Muscle layer of duodenum (tissue), 2 donors: ENCODE data around the gene POLR2A.
A peak's percentile ranks its signal among the peaks of the same experiment; 100 is the strongest.

Experiments used
- H3K27ac ChIP-seq: one replicate; pipeline ENCODE4 v1.7.0; 2013; ENCODE audit warnings: mild to moderate bottlenecking, low read length
- H3K27me3 ChIP-seq: one replicate; pipeline ENCODE4 v1.7.0; 2013; ENCODE audit warnings: low read depth, mild to moderate bottlenecking, control low read depth, low read length
- H3K36me3 ChIP-seq, 2 donors: one replicate each; pipeline ENCODE4 v1.7.0; 2013; ENCODE audit warnings: low read length in 2 of 2, control low read depth in 1 of 2, mild to moderate bottlenecking in 1 of 2; ENCODE audit not compliant: insufficient read depth in 2 of 2, control insufficient read depth in 1 of 2
- H3K4me1 ChIP-seq, 2 donors: one replicate each; pipeline ENCODE4 v1.7.0; 2013; ENCODE audit warnings: low read length in 2 of 2, mild to moderate bottlenecking in 2 of 2, control low read depth in 1 of 2, moderate library complexity in 1 of 2; ENCODE audit not compliant: insufficient read depth in 2 of 2, control insufficient read depth in 1 of 2
- H3K4me3 ChIP-seq, 2 donors: one replicate each; pipeline ENCODE4 v1.7.0; 2013; ENCODE audit warnings: low read length in 2 of 2, low read depth in 1 of 2, mild to moderate bottlenecking in 1 of 2
- H3K9me3 ChIP-seq, 2 donors: one replicate each; pipeline ENCODE4 v1.7.0; 2013; ENCODE audit warnings: low read length in 2 of 2, control low read depth in 1 of 2, mild to moderate bottlenecking in 1 of 2; ENCODE audit not compliant: control insufficient read depth in 1 of 2
- donor health status: healthy.

Gene POLR2A

GRCh38 chr17:7548585-7549400 is 64.6 kb downstream of the POLR2A start, which contains the start of gene TNFSF12:
Gene TNFSF12, plus strand, starts transcription at chr17:7549058. Its CDS starts 96 bp downstream, at chr17:7549154.
- Histone ChIP-seq H3K4me1 (peaks cover 0 to 16% of the 10 kb centered on the region in 2 donors), H3K36me3 (peaks cover 0 to 15% of the 10 kb centered on the region in 2 donors), H3K27ac (peak within 1 kb of the TSS; percentile 77), H3K4me3 (peak within 1 kb of the TSS; percentile 87 to 91), H3K27me3 (no peaks in the 10 kb centered on the region), H3K9me3 (no peaks in the 10 kb centered on the region)
